NCI-H2171 (cell line): Measurements from ENCODE around the gene IFIT1B.
"Not testable (repeated sequence)": the region's sequence is repeated elsewhere in the genome, so short reads cannot be mapped to it uniquely, and the experiment has no call there.

Source experiments
- DNase-seq: peaks from one replicate; lab custom pipeline; 2025; lab: John Stamatoyannopoulos, UW

The IFIT1B gene

DNA sequence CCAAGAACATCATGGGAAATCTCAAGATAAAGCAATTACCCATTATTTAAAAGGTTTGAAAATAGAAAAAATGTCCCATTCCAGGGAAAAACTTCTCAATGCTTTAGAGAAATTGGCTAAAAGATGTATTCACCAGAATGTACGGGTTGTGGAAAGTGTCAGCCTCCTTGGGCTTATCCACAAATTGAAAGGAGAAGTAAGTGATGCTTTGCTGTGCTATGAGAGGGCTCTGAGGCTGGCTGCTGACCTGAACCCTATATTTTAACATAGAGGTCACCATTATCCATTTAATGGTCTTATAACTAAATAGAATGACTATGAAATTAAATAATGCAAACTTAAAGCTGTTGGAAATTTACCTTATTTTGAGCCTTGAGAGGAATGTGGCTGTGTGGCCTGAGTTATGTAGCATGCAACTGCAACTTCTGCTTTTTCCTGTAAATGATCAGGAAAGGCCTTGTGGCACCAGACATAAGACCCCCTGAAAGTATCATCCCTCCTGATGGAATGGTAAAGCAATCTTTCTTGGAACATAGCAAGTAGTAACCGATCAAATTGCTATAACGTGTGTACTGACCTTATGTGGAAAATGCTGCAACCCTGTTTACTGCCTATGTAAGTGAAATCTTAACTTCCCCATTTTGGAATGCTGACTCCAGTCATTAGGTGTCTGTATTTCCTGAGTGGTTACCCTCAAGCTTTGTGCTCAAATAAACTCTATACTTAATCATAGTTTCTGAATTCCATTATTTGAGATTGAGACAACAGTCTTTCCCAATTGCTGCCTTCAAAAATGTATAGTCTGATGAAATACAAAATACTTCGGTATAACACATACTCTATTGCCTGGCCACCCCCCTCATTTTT lies 6.9 kb downstream of the IFIT1B start:
- no peak for DNase-seq

DNA sequence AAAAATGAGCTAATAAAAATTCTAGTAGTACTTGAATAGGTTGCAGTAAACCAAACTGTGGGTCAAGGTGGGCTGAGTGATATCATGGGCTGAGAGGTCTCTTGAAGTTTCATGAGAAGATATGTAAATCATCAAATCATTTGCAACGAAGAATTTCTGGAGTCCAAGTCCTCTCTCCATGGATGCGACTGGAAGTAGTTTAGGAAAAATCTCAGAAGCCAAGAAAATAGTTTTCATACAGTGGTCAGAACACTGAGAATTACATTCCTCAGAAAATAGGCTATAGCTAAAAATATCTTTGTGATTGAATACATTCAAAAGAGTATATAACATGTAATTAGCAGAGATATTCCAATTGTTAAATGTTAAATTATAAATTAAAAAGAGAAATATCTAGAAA lies 10.9 kb downstream of the IFIT1B start:
- DNase-seq = no peak

DNA sequence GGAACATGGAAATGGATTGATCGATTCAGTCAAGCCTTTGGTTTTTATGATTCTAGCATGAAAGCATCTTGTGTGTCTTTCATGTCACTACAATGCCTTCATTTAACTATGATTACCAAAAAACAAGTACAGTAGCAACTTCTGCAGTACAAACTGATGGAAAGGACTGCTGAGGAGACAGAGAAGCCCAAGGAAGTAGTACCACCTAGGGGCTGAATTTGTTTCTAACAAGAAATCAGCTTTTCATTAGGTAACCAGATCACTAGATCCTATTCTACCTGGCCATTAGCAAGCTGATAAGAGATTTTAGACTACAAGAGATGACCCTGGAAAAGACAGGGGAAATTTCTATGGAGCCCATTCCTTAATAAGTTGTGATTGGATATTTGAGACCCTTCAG lies 11.4 kb downstream of the IFIT1B start:
- DNase-seq = no peak

DNA sequence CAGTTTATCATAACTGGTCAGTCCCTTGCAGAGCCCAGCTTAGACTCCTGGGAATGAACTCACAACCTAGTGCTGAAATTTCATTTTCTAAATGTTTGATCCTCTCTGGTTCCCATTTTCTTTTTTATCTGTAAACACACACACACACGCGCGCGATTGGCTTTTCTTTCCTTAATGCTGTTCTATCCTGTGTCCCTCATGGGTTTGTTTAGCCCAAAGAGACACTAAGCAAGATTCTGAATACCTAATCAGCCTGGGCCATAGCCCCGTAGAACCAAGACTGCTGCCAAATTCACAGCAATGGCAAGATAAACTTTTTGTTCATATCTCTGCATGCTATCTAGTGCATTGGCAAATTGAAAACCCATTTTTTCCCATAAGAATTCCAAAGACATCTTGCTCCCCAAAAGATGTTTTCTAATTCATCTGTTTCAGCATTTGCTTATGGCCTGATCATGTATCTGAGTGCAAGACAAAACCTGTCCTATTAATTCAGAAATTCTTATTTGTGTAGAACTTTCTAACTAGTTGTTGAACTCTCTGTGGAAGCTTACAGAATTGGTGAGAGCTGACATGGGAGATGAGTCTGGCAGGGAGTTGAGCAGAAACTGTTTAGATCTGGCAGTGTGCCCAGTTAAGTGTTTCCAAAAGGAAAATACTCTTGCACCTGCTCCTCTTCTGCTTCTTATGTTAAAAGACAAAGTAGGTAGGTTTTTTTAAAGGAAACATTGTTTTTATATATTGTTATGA lies 12.8 kb downstream of the IFIT1B start:
- no peak for DNase-seq

DNA sequence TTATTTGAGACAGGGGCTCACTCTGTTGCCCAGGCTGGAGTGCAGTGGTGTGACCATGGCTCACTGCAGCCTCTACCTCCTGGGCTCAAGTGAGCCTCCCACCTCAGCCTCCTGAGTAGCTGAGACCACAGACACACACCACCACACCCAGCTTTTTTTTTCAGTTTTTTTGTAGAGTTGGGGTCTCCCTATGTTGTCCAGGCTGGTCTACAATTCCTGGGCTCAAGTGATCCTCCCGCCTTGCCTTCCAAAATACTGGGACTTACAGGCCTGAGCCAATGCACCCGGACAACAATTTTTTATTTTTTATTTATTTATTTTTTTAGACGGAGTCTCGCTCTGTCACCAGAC lies 13.3 kb downstream of the IFIT1B start:
- DNase-seq = not testable (repeated sequence)

DNA sequence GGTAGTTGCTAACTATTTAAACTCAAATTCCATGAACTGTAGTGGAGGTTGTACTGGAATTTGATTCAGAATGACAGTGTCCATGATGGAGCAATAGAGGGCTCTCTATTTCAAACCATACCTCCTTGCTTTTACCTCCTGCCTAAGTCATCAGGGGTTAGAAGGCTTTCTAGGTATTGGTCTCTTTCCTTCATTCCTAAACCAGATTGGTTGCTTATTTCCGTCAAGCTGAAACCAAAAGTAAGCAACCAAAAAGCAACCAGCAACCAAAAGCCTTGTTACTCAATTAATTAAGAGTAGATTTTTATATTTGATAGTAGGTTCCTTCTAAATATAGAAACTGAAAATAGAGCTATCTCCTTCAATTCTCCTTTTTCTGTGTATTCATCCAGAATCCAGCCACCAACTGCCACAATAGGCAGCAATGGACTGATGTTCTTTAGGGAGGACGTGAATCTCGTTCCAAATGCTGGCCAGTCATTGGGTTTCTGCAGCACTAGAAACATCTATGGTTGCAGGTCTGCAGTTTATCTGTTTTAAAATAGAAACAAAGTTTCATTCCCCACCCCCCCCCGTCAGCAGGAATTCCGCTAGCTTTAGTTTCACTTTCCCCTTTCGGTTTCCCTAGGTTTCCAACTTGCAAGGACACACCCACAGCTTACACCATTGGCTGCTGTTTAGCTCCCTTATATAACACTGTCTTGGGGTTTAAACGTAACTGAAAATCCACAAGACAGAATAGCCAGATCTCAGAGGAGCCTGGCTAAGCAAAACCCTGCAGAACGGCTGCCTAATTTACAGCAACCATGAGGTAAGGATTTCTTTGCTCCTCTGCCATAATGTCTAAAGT lies 14.3 kb downstream of the IFIT1B start, which contains the start of gene IFIT1:
Gene IFIT1 (plus strand): TSS at position 717 of the 850 bp plus-strand sequence. CDS start 90 bp downstream, at position 807.
- no peak for DNase-seq

DNA sequence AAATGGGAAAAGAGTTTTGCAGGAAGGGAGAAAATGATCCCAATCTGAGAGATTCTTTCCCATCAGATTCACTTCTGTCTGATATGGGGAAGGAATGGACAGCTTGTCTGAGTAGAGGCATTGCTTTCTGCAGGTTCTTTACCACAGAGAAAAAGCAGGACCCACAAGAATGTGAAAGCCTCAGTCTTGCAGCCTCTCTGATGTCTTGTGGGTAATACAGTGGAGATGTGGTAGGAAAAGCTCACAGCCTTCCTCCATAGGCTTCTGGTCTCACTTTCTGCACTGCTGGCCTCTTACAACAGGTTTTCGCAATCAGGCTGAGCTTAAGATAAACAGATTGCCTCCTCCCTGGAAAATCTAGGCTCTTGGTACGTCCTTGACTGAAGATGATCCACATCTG lies 15.1 kb downstream of the IFIT1B start:
- no peak for DNase-seq

DNA sequence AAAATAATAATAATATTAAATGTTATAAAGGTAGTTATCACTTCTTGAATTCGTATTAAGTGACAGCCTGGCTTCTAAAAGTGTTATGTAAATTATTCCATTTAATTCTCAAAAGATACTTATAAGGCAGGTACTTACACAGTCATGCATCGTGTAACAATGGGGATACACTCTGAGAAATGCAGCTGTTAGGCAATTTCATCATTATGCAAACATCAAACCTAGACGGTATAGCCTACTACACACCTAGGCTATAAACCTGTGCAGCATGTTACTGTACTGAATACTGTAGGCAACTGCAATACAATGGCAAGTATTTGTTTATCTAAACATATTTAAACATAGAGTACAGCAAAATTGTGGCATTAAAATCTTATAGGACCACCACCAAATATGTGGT lies 16.0 kb downstream of the IFIT1B start:
- DNase-seq = no peak

DNA sequence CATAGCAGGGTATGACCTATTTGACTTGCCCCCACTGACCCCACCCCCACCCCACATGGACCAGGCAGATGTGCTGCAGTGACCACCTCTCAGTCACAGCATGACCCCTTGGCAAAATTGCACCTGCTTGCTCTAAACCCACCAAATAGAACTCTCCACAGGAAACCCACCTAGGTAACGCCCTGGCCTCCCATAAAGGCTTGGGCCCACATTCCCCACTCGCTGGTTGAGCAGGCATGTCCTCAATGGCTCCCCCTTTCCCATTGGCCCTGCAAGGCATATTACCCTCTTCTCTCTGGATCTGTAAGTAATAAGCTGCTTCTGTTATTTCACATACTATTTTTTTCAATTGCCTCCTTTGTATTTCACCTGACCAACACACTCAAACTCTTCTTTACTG lies 17.3 kb downstream of the IFIT1B start:
- no peak for DNase-seq

DNA sequence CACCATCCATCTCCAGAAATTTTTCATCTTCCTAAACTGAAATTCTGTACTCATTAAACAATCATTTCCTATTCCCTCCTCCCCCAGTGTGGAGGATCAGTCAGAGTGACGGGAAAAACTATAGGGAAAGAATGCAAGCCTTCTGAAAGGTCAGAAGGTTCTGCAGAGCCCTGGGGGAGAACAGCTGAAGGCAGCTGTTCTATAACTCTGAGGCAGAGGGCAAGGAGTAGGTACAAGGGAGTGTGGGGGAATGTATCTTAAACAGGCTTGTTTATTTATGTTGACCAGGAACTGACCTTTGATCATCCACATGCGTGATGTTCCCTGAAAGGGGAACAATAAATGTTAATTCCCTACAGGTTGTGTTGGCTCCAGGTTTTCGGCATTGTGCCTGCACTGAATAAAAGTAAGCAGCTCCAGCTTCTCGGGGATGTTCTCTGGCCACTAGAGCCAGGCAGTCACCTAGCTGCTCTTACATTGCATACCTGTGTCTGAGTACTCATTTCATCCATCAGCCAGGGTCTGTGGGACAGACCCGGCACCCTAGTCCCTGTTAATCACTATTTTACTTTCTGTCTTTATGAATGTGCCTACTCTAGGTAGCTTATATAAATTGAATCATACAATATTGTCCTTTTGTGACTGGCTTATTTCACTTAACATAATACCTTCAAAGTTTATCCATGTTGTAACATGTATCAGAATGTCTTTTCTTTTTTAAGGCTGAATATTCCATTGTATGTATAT lies 20.3 kb downstream of the IFIT1B start:
- no peak for DNase-seq

DNA sequence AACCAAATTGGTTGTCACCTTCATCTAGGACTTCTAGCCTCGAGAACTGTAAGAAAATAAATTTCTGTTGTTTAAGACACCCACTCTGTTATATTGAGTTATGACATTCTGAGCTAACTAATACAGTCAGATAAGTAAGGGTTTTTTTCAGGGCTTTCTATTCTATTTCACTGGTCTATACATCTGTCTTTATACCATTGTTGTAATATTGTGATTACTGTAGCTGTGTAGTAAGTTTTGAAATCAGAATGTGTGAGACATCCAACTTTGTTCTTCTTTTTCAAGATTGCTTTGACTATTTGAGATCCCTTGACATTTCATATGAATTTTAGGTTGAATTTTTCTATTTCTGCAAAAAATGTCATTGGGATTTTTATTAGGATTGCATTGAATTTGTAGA lies 22.1 kb downstream of the IFIT1B start:
- DNase-seq = no peak

DNA sequence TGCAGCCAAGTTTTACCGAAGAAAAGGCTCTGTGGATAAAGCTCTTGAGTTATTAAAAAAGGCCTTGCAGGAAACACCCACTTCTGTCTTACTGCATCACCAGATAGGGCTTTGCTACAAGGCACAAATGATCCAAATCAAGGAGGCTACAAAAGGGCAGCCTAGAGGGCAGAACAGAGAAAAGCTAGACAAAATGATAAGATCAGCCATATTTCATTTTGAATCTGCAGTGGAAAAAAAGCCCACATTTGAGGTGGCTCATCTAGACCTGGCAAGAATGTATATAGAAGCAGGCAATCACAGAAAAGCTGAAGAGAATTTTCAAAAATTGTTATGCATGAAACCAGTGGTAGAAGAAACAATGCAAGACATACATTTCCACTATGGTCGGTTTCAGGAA lies 25.2 kb downstream of the IFIT1B start:
- DNase-seq = no peak

DNA sequence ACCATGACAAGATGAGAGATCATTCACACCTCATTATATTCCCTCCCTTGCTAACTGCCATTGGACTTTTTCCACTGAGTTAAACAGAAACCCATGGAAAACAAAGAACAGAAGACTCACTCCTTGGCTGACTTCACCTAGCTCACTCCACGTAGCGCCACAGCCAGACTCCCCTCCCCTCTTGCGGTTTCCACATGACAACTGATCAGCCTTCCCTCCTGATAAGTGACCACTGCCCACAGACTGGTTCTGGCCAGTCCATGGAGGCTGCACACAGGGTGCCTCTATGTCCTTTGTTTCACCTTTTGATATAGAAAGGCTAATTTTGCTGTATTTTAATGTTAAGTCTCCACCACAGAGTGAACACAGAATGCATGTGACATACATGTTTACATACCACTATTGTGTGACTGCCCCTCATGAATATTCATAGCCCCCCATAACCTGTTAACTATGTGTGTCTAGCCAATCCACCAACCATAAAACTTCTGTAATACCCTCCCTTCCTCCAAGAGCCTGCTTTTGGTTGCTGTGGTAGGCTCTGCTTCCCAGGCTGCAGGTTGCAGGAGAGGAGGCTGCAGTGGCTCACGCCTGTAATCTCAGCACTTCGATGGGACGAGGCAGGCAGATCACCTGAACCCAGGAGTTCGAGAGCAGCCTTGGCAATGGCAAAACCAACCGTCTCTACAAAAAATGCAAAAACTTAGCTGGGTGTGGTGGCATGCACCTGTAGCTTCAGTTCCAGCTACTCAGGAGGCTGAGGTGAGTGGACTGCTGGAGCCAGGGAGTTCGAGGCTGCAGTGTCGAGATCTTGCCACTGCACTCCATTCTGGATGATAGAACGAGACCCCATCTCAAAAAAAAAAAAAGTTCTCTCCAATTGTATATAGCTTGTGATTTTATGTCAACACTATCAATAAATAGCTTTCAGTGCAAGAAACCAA lies 26.5 kb downstream of the IFIT1B start:
- DNase-seq = no peak

DNA sequence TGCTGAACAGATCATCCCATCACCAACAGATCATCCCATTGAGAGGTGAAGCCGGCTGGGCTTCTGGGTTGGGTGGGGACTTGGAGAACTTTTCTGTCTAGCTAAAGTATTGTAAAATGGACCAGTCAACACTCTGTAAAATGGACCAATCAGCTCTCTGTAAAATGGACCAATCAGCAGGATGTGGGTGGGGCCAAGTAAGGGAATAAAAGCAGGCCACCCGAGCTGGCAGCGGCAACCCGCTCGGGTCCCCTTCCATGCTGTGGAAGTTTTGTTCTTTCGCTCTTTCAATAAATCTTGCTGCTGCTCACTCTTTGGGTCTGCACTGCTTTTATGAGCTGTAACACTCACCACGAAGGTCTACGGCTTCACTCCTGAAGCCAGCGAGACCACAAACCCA lies 28.3 kb downstream of the IFIT1B start:
- not testable (repeated sequence) for DNase-seq

DNA sequence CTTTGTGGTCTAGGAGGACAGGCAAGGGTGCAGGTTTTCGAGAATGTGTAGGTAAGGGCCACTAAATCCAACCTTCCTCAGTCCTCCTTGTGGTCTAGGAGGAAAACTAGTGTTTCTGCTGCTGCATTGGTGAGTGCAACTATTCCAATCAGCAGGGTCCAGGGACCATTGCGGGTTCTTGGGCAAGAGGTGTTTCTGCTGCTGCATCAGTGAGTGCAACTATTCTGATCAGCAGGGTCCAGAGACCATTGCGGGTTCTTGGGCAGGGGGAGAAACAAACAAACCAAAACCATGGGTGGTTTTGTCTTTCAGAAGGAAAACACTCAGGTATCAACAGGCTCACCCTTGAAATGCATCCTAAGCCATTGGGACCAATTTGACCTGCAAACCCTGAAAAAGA lies 29.9 kb downstream of the IFIT1B start:
- not testable (repeated sequence) for DNase-seq

DNA sequence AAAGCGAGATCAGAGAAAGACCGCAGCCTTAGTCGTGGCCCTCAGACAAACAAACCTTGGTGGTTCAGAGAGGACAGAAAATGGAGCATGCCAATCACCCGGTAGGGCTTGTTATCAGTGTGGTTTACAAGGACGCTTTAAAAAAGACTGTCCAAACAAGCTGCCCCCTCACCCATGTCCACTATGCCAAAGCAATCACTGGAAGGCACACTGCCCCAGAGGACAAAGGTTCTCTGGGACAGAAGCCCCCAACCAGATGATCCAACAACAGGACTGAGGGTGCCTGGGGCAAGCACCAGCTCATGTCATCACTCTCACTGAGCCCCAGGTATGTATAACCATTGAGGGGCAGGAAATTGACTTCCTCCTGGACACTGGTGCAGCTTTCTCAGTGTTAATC lies 31.4 kb downstream of the IFIT1B start:
- DNase-seq = not testable (repeated sequence)

DNA sequence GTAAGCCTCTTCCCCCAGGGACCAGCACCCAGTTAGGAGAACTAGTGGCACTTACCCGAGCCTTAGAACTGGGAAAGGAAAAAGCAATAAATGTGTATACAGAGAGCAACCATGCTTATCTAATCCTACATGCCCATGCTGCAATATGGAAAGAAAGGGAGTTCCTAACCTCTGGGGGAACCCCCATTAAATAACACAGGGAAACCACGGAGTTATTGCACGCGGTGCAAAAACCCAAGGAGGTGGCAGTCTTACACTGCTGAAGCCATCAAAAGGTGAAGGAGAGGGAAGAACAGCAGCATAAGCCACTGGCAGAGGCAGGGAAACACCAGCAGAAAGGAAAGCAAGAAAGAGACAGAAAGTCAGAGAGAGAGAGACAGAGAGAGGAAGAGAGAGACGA lies 32.7 kb downstream of the IFIT1B start:
- DNase-seq = not testable (repeated sequence)

DNA sequence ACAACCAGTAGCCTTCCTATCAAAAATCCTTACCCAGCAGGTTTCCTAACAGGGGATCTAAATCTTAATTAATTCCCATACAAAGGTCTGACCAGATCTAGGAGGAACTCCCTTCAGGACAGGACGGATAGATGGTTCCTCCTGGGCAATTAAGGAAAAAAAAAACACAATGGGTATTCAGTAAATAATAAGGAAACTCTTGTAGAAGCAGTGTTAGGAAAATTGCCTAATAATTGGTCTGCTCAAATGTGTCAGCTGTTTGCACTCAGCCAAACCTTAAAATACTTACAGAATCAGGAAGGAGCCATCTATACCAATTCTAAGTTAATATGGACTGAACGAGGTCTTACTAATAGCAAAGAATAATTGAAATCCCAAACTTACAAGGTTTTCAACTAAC lies 33.3 kb downstream of the IFIT1B start:
- DNase-seq = not testable (repeated sequence)

DNA sequence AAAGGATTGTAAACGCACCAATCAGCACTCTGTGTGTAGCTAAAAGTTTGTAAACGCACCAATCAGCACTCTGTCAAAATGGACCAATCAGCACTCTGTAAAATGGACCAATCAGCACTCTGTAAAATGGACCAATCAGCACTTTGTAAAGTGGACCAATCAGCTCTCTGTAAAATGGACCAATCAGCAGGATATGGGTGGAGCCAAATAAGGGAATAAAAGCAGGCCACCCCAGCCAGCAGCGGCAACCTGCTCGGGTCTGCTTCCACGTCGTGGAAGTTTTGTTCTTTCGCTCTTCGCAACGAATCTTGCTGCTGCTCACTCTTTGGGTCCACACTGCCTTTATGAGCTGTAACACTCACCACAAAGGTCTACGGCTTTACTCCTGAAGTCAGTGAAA lies 34.4 kb downstream of the IFIT1B start:
- DNase-seq = not testable (repeated sequence)

DNA sequence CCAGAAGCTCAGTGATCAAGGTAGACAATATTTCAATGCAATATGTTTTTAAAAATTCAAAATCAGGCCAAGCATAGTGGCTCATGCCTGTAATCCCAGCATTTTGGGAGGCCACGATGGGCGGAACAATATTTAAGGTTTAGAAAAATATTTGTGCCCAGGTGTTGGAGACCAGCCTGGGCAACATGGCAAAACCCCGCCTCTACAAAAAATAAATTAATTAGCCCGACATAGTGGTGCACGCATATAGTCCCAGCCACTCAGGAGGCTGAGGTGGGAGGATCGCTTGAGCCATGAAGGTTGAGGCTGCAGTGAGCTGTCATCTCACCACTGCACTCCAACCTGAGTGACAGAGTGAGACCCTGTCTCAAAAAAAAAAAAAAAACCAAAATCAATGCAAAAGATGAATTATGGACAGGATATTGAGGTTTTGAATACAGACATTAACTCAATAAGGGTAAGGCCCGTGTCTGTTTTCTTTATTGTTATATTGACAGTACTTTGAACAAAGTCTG lies 35.6 kb downstream of the IFIT1B start:
- DNase-seq = no peak
